Stimulated activated naive B cell treated with anti-CD40 and anti-IgM and Interleukin-4, amounts not matched to agents 10 μg/mL and 1 μg/mL and 100 μg/mL, for 72 hours (primary cell): ENCODE data around the gene CCDC12.

Source experiments
- ATAC-seq, 2 donors: fragments of 150-1000 bp; cut with Tn5 transposase; replicated peaks; 2 replicates each; pipeline ENCODE4 v1.10.0; 2021; ENCODE audit warnings: moderate library complexity in 1 of 2
- DNase-seq: peaks from one replicate; pipeline ENCODE4 v3.0.0; 2021
- H3K27ac Mint-ChIP-seq: one replicate; pipeline ENCODE4 v1.8.0; 2022; ENCODE audit warnings: mild to moderate bottlenecking, mixed read lengths
- H3K27me3 Mint-ChIP-seq, 2 donors: one replicate each; pipeline ENCODE4 v1.8.0; 2022; ENCODE audit warnings: mixed read lengths in 2 of 2
- H3K36me3 Mint-ChIP-seq, 2 donors: one replicate each; pipeline ENCODE4 v1.8.0; 2022; ENCODE audit warnings: mixed read lengths in 2 of 2, mild to moderate bottlenecking in 1 of 2
- H3K4me1 Mint-ChIP-seq, 2 donors: one replicate each; pipeline ENCODE4 v1.8.0; 2022; ENCODE audit warnings: mixed read lengths in 2 of 2, mild to moderate bottlenecking in 1 of 2
- H3K4me3 Mint-ChIP-seq, 2 donors: one replicate each; pipeline ENCODE4 v1.8.0; 2022; ENCODE audit warnings: mild to moderate bottlenecking in 2 of 2, mixed read lengths in 2 of 2, moderate library complexity in 1 of 2
- H3K9me3 Mint-ChIP-seq, 2 donors: one replicate each; pipeline ENCODE4 v1.8.0; 2022; ENCODE audit warnings: mixed read lengths in 2 of 2, mild to moderate bottlenecking in 1 of 2

The CCDC12 gene

GRCh38 chr3:46986055-46986730, 9.6 kb upstream of the CCDC12 start:
- Mint-ChIP-seq H3K36me3 (peaks cover 33 to 53% of the 10 kb centered on the region in 2 donors), H3K27me3 (no peaks in the 10 kb centered on the region), H3K27ac (no peak overlapping the region), H3K4me3 (peak overlapping the region in 1 of 2 donors; percentile 66), H3K9me3 (no peaks in the 10 kb centered on the region), H3K4me1 (peaks cover 68 to 90% of the 10 kb centered on the region in 2 donors)
- ATAC-seq, result no peak
- DNase-seq, result no peak

GRCh38 chr3:46985588-46985987, 9.0 kb upstream of the CCDC12 start:
- ATAC-seq (no peak), DNase-seq (no peak)
- no peak overlapping the region for H3K27ac Mint-ChIP-seq
- peaks cover 29 to 50% of the 10 kb centered on the region in 2 donors for H3K36me3 Mint-ChIP-seq
- H3K9me3 Mint-ChIP-seq, result no peaks in the 10 kb centered on the region
- H3K4me3 Mint-ChIP-seq, result no peak overlapping the region
- peaks cover 66 to 90% of the 10 kb centered on the region in 2 donors for H3K4me1 Mint-ChIP-seq
- H3K27me3 Mint-ChIP-seq, result no peaks in the 10 kb centered on the region

GRCh38 chr3:46984591-46985459, 8.3 kb upstream of the CCDC12 start:
- H3K27ac Mint-ChIP-seq, result peak overlapping the region; percentile 78
- DNase-seq (no peak), ATAC-seq (no peak)
- H3K4me3 Mint-ChIP-seq, result no peak overlapping the region
- H3K36me3 Mint-ChIP-seq, result peaks cover 23 to 42% of the 10 kb centered on the region in 2 donors
- H3K27me3 Mint-ChIP-seq, result no peaks in the 10 kb centered on the region
- peaks cover 61 to 84% of the 10 kb centered on the region in 2 donors for H3K4me1 Mint-ChIP-seq
- no peaks in the 10 kb centered on the region for H3K9me3 Mint-ChIP-seq

GRCh38 chr3:46982546-46982945, 6.0 kb upstream of the CCDC12 start:
- no peaks in the 10 kb centered on the region for H3K27me3 Mint-ChIP-seq
- H3K9me3 Mint-ChIP-seq, result no peaks in the 10 kb centered on the region
- H3K27ac Mint-ChIP-seq, result peak overlapping the region; percentile 20
- ATAC-seq (no peak), DNase-seq (no peak)
- no peak overlapping the region for H3K4me3 Mint-ChIP-seq
- peaks cover 50 to 77% of the 10 kb centered on the region in 2 donors for H3K4me1 Mint-ChIP-seq
- H3K36me3 Mint-ChIP-seq, result peaks cover 14 to 24% of the 10 kb centered on the region in 2 donors

GRCh38 chr3:46981932-46982471, 5.5 kb upstream of the CCDC12 start:
- no peaks in the 10 kb centered on the region for H3K9me3 Mint-ChIP-seq
- DNase-seq (no peak), ATAC-seq (no peak)
- H3K4me1 Mint-ChIP-seq, result peaks cover 49 to 77% of the 10 kb centered on the region in 2 donors
- H3K36me3 Mint-ChIP-seq, result peaks cover 12 to 24% of the 10 kb centered on the region in 2 donors
- H3K27me3 Mint-ChIP-seq, result no peaks in the 10 kb centered on the region
- H3K4me3 Mint-ChIP-seq, result peak overlapping the region in 1 of 2 donors; percentile 34
- peak overlapping the region; percentile 39 for H3K27ac Mint-ChIP-seq

GRCh38 chr3:46979958-46980497, 3.5 kb upstream of the CCDC12 start:
- Mint-ChIP-seq H3K4me1 (peaks cover 36 to 63% of the 10 kb centered on the region in 2 donors), H3K4me3 (peak overlapping the region; percentile 90 to 91), H3K36me3 (peaks cover 12 to 23% of the 10 kb centered on the region in 2 donors), H3K27ac (peak overlapping the region; percentile 88), H3K27me3 (no peaks in the 10 kb centered on the region), H3K9me3 (no peaks in the 10 kb centered on the region)
- DNase-seq, result no peak
- peak; percentile 22 to 23 for ATAC-seq

- Mint-ChIP-seq H3K4me3 (peak within 1 kb of the TSS; percentile 90 to 91), H3K4me1 (peaks cover 37 to 64% of the 10 kb centered on the region in 2 donors), H3K27ac (peak within 1 kb of the TSS; percentile 93), H3K27me3 (no peaks in the 10 kb centered on the region), H3K9me3 (no peaks in the 10 kb centered on the region), H3K36me3 (peaks cover 20 to 23% of the 10 kb centered on the region in 2 donors)
- ATAC-seq, result peak; percentile 85 to 86
- peak; percentile 93 for DNase-seq
Measured at GRCh38 chr3:46978985-46979944, 2.7 kb upstream of the CCDC12 start, which contains the start of gene NBEAL2. Gene NBEAL2 (plus strand): TSS chr3:46979666. CDS start chr3:46979862, 196 bp downstream.

GRCh38 chr3:46978381-46978780, 1.8 kb upstream of the CCDC12 start:
- Mint-ChIP-seq H3K9me3 (no peaks in the 10 kb centered on the region), H3K27me3 (no peaks in the 10 kb centered on the region), H3K27ac (peak overlapping the region; percentile 93), H3K4me1 (peaks cover 39 to 68% of the 10 kb centered on the region in 2 donors), H3K4me3 (peak overlapping the region; percentile 90 to 93), H3K36me3 (peaks cover 22 to 27% of the 10 kb centered on the region in 2 donors)
- ATAC-seq (no peak), DNase-seq (no peak)

- H3K27me3 Mint-ChIP-seq, result no peaks in the 10 kb centered on the region
- H3K36me3 Mint-ChIP-seq, result peaks cover 20 to 29% of the 10 kb centered on the region in 2 donors
- peak overlapping the region; percentile 93 to 99 for H3K4me3 Mint-ChIP-seq
- DNase-seq (no peak), ATAC-seq (no peak)
- H3K27ac Mint-ChIP-seq, result peak overlapping the region; percentile 89
- no peaks in the 10 kb centered on the region for H3K9me3 Mint-ChIP-seq
- H3K4me1 Mint-ChIP-seq, result peaks cover 40 to 65% of the 10 kb centered on the region in 2 donors
Measured at GRCh38 chr3:46977811-46978195, 1.3 kb upstream of the CCDC12 start.

- peak; percentile 14 to 28 for ATAC-seq
- peaks cover 36 to 48% of the 10 kb centered on the region in 2 donors for H3K36me3 Mint-ChIP-seq
Measured at GRCh38 chr3:46974421-46975171, 1.9 kb downstream of the CCDC12 start.

GRCh38 chr3:46972396-46972795, 4.1 kb downstream of the CCDC12 start:
- ATAC-seq, result no peak
- peak overlapping the region; percentile 50 to 76 for H3K4me3 Mint-ChIP-seq
- peak overlapping the region; percentile 92 for H3K27ac Mint-ChIP-seq
- DNase-seq, result no peak
- H3K27me3 Mint-ChIP-seq, result no peaks in the 10 kb centered on the region
- H3K4me1 Mint-ChIP-seq, result peaks cover 57 to 81% of the 10 kb centered on the region in 2 donors
- H3K9me3 Mint-ChIP-seq, result no peaks in the 10 kb centered on the region
- H3K36me3 Mint-ChIP-seq, result peaks cover 45 to 64% of the 10 kb centered on the region in 2 donors

More at GRCh38 chr3:46974421-46975171, 1.9 kb downstream of the CCDC12 start:
- H3K27me3 Mint-ChIP-seq, result no peaks in the 10 kb centered on the region
- peak overlapping the region; percentile 89 for H3K27ac Mint-ChIP-seq
- H3K4me3 Mint-ChIP-seq, result peak overlapping the region; percentile 93 to 99
- peaks cover 48 to 76% of the 10 kb centered on the region in 2 donors for H3K4me1 Mint-ChIP-seq
- DNase-seq, result no peak
- no peaks in the 10 kb centered on the region for H3K9me3 Mint-ChIP-seq

GRCh38 chr3:46971742-46972141, 4.8 kb downstream of the CCDC12 start:
- peak overlapping the region; percentile 10 to 76 for H3K4me3 Mint-ChIP-seq
- H3K27ac Mint-ChIP-seq, result peak overlapping the region; percentile 93
- H3K9me3 Mint-ChIP-seq, result no peaks in the 10 kb centered on the region
- DNase-seq (no peak), ATAC-seq (no peak)
- peaks cover 62 to 82% of the 10 kb centered on the region in 2 donors for H3K4me1 Mint-ChIP-seq
- H3K27me3 Mint-ChIP-seq, result no peaks in the 10 kb centered on the region
- H3K36me3 Mint-ChIP-seq, result peaks cover 50 to 71% of the 10 kb centered on the region in 2 donors
